RCC 7860 (cell line): ENCODE measurements around the gene SMCO4.
"Not testable (repeated sequence)": the region's sequence is repeated elsewhere in the genome, so short reads cannot be mapped to it uniquely, and the experiment has no call there.

Experiments used
- DNase-seq: peaks from one replicate; pipeline ENCODE4 v3.0.0-alpha.2; 2015; ENCODE audit warnings: low spot score
- FAIRE-seq: peaks from 2 replicates; lab custom pipeline; 2012; peaks lifted over from hg19 to GRCh38; lab: Jason Lieb, UNC

Gene SMCO4

GRCh38 chr11:93543292-93543977, at the start of gene SMCO4:
TSS of gene SMCO4 (minus strand) at chr11:93543391. CDS start at chr11:93479189, 64,202 bp downstream.
- FAIRE-seq (no peak), DNase-seq (peak; percentile 55)

GRCh38 chr11:93591247-93591898, 48.2 kb upstream of the SMCO4 start:
- FAIRE-seq (no peak), DNase-seq (peak; percentile 43)

- DNase-seq (no peak), FAIRE-seq (no peak)
Measured at GRCh38 chr11:93589347-93589746, 46.2 kb upstream of the SMCO4 start.

GRCh38 chr11:93587858-93588581, 44.8 kb upstream of the SMCO4 start:
- FAIRE-seq (no peak), DNase-seq (no peak)

GRCh38 chr11:93587425-93587824, 44.2 kb upstream of the SMCO4 start:
- not testable (repeated sequence) for DNase-seq, FAIRE-seq

GRCh38 chr11:93585758-93586157, 42.6 kb upstream of the SMCO4 start:
- FAIRE-seq (no peak), DNase-seq (no peak)

- DNase-seq, result no peak
- no peak for FAIRE-seq
Measured at GRCh38 chr11:93583490-93583889, 40.3 kb upstream of the SMCO4 start.

- FAIRE-seq (no peak), DNase-seq (no peak)
Measured at GRCh38 chr11:93579187-93579751, 36.1 kb upstream of the SMCO4 start.

- DNase-seq (no peak), FAIRE-seq (no peak)
Measured at GRCh38 chr11:93577286-93577685, 34.1 kb upstream of the SMCO4 start.

- DNase-seq, FAIRE-seq: not testable (repeated sequence)
Measured at GRCh38 chr11:93576870-93577269, 33.7 kb upstream of the SMCO4 start.

- FAIRE-seq (no peak), DNase-seq (no peak)
Measured at GRCh38 chr11:93574638-93575220, 31.5 kb upstream of the SMCO4 start.

- FAIRE-seq, result no peak
- DNase-seq, result no peak
Measured at GRCh38 chr11:93573184-93573583, 30.0 kb upstream of the SMCO4 start.

GRCh38 chr11:93572621-93573020, 29.4 kb upstream of the SMCO4 start:
- no peak for FAIRE-seq

GRCh38 chr11:93572171-93572570, 29.0 kb upstream of the SMCO4 start:
- FAIRE-seq (no peak), DNase-seq (no peak)

More at GRCh38 chr11:93572621-93573020, 29.4 kb upstream of the SMCO4 start:
- no peak for DNase-seq

GRCh38 chr11:93571612-93572011, 28.4 kb upstream of the SMCO4 start:
- no peak for FAIRE-seq
- no peak for DNase-seq

GRCh38 chr11:93570759-93571413, 27.7 kb upstream of the SMCO4 start:
- DNase-seq (no peak), FAIRE-seq (no peak)

GRCh38 chr11:93569496-93569895, 26.3 kb upstream of the SMCO4 start:
- no peak for FAIRE-seq
- no peak for DNase-seq

GRCh38 chr11:93568726-93569125, 25.5 kb upstream of the SMCO4 start:
- DNase-seq, result no peak
- FAIRE-seq, result no peak

- DNase-seq (no peak), FAIRE-seq (no peak)
Measured at GRCh38 chr11:93567401-93567895, 24.3 kb upstream of the SMCO4 start.

- FAIRE-seq, result no peak
- DNase-seq, result no peak
Measured at GRCh38 chr11:93564895-93565294, 21.7 kb upstream of the SMCO4 start.
